ENCODE results near the gene SLC25A28.

The SLC25A28 gene

GRCh38 chr10:99623919-99624318 is 3.7 kb upstream of the SLC25A28 start:
- TF ChIP-seq CTCF (conservative IDR thresholded peaks at IDR 0.05; ENCODE audit: low read depth, low read length): no peak
- H3K4me3 ChIP-seq (ENCODE audit: low read depth, low read length): no peak overlapping the region
- DNase-seq (ENCODE audit: low read depth): no peak

DNA sequence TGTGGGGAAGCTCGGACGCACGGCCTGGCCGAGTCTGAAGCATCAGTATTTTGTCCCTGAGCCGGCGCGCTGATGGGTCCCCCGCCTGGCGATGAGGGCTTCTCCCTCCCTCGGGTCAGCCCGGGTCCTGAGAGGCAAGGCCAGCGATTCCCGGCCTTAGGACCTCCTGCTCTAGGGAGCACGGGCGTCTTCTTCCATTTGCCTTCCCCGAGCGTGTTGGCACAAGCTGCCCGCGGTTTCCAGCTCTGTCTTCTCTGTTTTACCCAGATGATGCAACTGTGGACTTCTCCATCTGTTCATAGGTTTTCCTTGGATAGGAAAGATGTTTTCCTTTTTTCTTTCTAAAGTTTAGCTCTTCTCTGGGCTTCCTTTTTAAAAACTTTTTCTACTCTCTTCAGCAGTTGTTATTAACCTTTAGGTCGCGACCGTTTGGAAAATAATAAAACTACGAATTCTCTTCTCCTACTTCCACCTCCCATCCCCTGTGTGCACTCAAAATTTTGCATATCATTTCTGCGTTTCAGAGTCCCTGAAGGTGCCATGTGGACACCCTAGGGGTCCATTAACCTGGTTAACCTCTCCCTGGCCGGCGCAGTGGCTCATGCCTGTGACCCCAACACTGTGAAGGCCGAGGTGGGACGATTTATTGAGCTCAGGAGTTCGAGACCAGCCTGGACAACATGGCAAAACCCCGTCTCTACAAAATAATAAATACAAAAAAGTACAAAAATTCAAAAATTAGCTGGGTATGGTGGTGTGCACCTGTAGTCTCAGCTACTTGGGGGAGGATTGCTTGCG is 1.4 kb upstream of the SLC25A28 start:
- H3K4me3 ChIP-seq (ENCODE audit: low read depth, low read length): peak overlapping the region; percentile 70
- no peak for DNase-seq (ENCODE audit: low read depth)
- no peak for TF ChIP-seq CTCF (conservative IDR thresholded peaks at IDR 0.05; ENCODE audit: low read depth, low read length)

- no peak for TF ChIP-seq CTCF (conservative IDR thresholded peaks at IDR 0.05; ENCODE audit: low read depth, low read length)
- DNase-seq (ENCODE audit: low read depth): peak; percentile 97
- peak overlapping the region; percentile 70 for H3K4me3 ChIP-seq (ENCODE audit: low read depth, low read length)
Observed at GRCh38 chr10:99620711-99621453, 643 bp upstream of the SLC25A28 start.

DNA sequence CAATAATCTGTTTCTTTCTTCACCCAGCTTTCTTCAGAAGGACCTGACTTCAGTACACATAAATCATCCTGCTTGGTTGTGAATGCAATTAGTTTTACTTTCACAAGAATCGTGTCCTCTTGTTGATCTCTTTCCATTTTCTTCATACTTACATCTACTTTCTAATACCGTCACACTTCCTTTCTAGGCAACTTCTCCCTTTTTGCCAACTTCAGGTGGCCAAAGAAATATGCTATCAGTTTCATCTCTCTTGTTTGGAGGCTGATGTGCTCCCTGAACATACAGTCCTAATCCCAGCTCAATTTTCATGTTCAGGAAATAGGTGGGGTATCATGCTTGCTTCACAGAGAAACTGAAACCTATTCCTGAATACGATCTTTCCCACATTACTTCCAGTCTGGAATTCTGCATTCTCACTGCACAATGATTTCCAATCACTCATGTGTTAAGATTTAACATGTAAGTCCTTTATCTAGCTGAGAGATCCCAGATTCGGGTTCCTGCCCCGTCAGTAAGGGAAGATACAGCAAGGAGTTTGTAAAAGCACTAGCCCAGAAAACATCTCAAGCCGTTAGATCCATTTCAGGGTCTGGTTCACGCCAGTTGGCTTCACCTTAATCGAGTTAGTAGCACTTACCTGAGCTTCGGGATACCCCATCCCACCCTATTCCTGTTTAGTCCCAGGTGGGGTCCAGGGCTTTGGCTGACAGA is 994 bp downstream of the SLC25A28 start:
- peak; percentile 26 for DNase-seq (ENCODE audit: low read depth)
- H3K4me3 ChIP-seq (ENCODE audit: low read depth, low read length): peak overlapping the region; percentile 86
- TF ChIP-seq CTCF (conservative IDR thresholded peaks at IDR 0.05; ENCODE audit: low read depth, low read length): no peak

- no peak for TF ChIP-seq CTCF (conservative IDR thresholded peaks at IDR 0.05; ENCODE audit: low read depth, low read length)
- H3K4me3 ChIP-seq (ENCODE audit: low read depth, low read length): no peak overlapping the region
- DNase-seq (ENCODE audit: low read depth): no peak
Observed at GRCh38 chr10:99617696-99618095, 2.5 kb downstream of the SLC25A28 start.

- no peak for TF ChIP-seq CTCF (conservative IDR thresholded peaks at IDR 0.05; ENCODE audit: low read depth, low read length)
- DNase-seq (ENCODE audit: low read depth): no peak
- no peak overlapping the region for H3K4me3 ChIP-seq (ENCODE audit: low read depth, low read length)
Observed at GRCh38 chr10:99615426-99615825, 4.8 kb downstream of the SLC25A28 start.

All from choroid plexus epithelial cell (primary cell).